Measurements from ENCODE around the gene GJB2.

Gene GJB2

DNA sequence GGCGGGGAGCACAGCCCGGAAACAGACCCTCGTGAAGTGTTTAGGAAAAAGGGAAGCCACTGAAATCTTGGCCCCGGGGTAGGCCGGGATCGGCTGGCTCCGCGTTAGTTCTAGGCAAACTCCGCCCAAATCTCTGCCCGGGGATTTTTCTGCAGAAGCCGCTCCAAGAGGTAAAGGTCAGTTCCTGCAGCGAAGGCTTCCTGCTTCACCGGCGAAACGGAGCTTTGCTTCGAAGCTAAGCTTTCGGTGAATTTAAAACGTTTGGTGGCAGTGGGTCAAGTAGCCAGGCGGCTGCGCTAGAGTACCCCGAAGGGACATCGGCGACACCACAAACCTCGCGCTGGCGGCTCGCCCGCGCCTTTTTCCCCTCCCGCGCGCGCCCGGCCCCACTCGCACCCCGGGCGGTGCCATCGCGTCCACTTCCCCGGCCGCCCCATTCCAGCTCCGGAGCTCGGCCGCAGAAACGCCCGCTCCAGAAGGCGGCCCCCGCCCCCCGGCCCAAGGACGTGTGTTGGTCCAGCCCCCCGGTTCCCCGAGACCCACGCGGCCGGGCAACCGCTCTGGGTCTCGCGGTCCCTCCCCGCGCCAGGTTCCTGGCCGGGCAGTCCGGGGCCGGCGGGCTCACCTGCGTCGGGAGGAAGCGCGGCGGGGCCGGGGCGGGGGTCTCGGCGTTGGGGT lies 441 bp downstream of the GJB2 start:
- DNase-seq (ENCODE audit: low read depth in 2 of 2): no peak

GRCh38 chr13:20191311-20192157 lies 1.2 kb downstream of the GJB2 start:
- no peak for DNase-seq (ENCODE audit: low read depth in 2 of 2)

GRCh38 chr13:20190481-20191310 lies 2.0 kb downstream of the GJB2 start:
- no peak for DNase-seq (ENCODE audit: low read depth in 2 of 2)

- no peak for DNase-seq (ENCODE audit: low read depth in 2 of 2)
Measured at GRCh38 chr13:20190076-20190475, 2.7 kb downstream of the GJB2 start.

DNA sequence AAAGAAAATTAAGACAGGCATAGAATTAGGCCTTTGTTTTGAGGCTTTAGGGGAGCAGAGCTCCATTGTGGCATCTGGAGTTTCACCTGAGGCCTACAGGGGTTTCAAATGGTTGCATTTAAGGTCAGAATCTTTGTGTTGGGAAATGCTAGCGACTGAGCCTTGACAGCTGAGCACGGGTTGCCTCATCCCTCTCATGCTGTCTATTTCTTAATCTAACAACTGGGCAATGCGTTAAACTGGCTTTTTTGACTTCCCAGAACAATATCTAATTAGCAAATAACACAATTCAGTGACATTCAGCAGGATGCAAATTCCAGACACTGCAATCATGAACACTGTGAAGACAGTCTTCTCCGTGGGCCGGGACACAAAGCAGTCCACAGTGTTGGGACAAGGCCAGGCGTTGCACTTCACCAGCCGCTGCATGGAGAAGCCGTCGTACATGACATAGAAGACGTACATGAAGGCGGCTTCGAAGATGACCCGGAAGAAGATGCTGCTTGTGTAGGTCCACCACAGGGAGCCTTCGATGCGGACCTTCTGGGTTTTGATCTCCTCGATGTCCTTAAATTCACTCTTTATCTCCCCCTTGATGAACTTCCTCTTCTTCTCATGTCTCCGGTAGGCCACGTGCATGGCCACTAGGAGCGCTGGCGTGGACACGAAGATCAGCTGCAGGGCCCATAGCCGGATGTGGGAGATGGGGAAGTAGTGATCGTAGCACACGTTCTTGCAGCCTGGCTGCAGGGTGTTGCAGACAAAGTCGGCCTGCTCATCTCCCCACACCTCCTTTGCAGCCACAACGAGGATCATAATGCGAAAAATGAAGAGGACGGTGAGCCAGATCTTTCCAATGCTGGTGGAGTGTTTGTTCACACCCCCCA lies 3.8 kb downstream of the GJB2 start:
- no peak for DNase-seq (ENCODE audit: low read depth in 2 of 2)

DNA sequence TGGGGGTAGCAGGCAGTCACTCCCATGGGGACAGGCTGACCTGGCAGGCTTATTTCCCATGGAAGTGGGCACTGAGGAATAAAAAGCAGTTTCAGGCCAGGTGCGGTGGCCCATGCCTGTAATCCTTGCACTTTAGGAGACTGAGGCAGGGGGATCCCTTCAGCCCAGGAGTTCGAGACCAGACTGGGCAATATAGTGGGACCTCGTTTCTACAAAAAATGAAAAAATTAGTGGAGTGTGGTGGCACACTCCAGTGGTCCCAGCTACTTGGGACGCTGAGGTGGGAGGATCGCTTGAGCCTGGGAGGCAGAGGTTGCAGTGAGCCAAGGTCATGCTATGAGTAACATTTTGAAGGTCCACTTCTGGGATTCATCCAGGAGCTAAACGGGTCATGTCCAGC lies 6.0 kb downstream of the GJB2 start:
- DNase-seq (ENCODE audit: low read depth in 2 of 2): no peak

GRCh38 chr13:20185366-20186056 lies 7.2 kb downstream of the GJB2 start:
- DNase-seq (ENCODE audit: low read depth in 2 of 2): no peak

GRCh38 chr13:20182231-20182846 lies 10.4 kb downstream of the GJB2 start:
- DNase-seq (ENCODE audit: low read depth in 2 of 2): peak in 1 of 2 donors; percentile 43

GRCh38 chr13:20181188-20181587 lies 11.6 kb downstream of the GJB2 start:
- no peak for DNase-seq (ENCODE audit: low read depth in 2 of 2)

DNA sequence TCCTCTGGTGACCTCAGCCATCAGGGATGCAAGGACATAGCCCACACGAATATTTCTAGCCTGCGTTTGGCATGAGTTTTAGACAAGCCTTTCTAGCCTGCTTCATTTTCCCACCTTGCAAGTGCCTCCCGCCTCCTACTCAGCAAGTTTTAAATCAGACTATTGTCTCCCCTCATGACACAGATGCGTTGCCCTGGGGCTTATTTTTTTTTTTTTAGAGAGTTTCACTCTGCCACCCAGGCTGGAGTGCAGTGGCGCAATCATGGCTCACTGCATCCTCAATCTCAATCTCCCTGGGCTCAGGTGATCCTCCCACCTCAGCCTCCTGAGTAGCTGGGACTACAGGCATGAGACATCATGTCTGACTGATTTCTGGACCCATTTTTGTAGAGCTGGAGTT lies 14.6 kb downstream of the GJB2 start:
- no peak for DNase-seq (ENCODE audit: low read depth in 2 of 2)

GRCh38 chr13:20177049-20177831 lies 15.5 kb downstream of the GJB2 start:
- DNase-seq (ENCODE audit: low read depth in 2 of 2): no peak

DNA sequence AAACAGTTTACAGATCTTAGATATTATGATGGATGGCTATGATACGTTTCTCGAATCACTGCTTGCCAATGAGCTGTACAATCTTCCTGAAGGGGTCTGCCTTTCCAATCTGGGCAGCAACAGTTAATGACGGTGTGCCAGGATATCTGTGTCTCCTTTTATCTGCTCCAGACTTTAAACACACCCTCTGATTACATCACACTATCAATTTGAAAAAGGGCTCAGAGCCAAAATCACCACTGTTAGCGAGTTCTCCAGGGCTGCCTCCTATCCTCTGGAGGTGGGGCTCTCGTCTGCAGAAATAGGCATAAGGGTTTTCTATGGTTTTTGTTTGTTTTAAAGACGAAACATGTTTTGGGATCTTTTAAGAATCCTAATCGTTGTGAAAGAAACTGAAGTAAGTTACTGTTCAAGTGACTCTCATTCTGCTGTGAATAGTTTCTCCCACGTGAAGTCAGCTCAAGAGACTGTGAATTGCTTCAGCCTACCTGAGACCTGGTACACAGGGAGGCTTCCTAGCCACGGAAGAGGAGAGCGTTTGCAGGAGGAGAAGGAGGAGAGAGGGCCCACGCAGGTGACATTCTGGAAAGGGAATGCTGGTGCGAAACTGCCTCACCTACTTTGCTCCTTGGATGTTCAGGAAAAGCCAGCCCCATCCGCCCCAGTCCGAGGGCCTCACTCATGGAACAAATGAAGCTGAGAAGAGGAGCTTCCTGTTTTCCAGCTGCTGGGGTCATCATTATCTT lies 16.7 kb downstream of the GJB2 start:
- no peak for DNase-seq (ENCODE audit: low read depth in 2 of 2)

- DNase-seq (ENCODE audit: low read depth in 2 of 2): no peak
Measured at GRCh38 chr13:20175406-20175794, 17.3 kb downstream of the GJB2 start.

GRCh38 chr13:20174656-20175405 lies 17.9 kb downstream of the GJB2 start:
- peak; percentile 67 to 68 for DNase-seq (ENCODE audit: low read depth in 2 of 2)

DNA sequence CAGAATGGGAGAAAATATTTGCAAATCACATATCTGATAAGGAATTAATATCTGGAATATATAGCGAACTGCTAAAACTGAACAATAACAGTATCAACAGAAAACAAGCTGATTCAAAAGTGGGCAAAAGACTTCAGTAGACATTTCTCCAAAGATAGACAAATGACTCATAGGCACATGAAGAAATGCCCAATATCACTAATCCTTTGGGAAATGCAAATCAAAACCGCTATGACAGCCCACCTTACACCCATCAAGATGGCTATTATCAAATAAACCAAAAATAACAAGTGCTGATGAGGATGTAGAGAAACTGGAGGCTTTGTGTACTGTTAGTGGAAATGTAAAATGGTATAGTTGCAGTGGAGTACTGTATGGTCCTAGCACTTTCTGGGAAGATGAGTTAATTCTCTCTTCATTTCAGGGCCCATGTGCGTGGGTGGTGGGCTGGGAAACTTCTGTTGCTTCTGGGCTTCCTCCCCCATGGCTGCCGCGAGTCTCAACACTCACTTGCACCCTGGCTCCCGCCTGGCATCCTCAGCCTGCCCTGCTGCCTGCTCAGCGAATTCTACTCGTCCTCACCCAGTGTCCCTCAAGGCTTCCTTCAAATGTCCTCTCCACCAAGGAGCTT lies 19.5 kb downstream of the GJB2 start:
- no peak for DNase-seq (ENCODE audit: low read depth in 2 of 2)

DNA sequence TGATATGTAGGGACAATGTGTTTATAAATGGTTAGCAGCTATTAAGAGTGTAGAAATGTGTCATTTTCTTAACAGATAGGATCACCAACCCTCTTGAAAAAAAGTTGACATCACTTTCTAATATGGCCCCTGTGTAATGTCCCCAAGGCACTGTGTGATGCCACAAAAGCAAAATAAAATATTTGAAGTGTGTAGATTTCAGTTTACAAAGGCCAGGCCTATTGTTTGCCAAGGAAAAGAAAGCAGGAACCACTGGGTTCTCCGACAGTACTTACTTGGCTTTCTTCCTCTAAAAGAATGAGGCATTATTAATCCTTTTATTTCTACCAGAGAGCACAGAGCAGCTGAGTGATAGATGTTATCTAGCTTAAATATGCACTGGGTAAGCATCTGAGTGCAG lies 21.4 kb downstream of the GJB2 start:
- no peak for DNase-seq (ENCODE audit: low read depth in 2 of 2)

GRCh38 chr13:20170921-20171320 lies 21.8 kb downstream of the GJB2 start:
- DNase-seq (ENCODE audit: low read depth in 2 of 2): no peak

DNA sequence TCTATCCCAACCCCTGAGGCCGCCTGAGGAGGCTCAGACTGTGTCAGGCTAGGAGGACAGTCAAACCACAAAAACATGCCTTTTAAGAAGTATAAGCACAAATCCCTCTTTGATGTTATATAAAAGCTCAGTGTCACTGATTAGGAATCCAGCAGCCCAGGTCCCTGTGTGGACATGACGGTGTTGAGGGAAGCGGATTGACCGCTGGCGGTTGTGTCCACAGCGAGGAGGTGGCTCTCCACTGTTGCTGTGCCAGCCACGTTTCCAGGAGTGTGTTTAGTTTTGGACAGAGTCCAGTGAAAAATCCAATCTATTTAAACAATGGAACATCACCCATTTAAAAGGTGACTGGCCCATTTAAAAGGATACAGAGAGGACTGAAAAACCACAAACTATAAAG lies 24.3 kb downstream of the GJB2 start:
- DNase-seq (ENCODE audit: low read depth in 2 of 2): no peak

Measured in stimulated activated CD8-positive, alpha-beta memory T cell treated with anti-CD3 and anti-CD28 coated beads, Interleukin-7, amount 100 ng/mL, for 4 hours (primary cell).